NT2/D1 (cell line): Measurements from ENCODE around the gene RASD2.
"Not testable (repeated sequence)": the region's sequence is repeated elsewhere in the genome, so short reads cannot be mapped to it uniquely, and the experiment has no call there.

Experiments
- DNase-seq: peaks from one replicate; pipeline ENCODE4 v3.0.0-alpha.2; 2011; ENCODE audit warnings: low read depth, low spot score
- H3K27me3 ChIP-seq: 2 replicates; pipeline ENCODE4 v1.6.0; 2011; ENCODE audit warnings: mild to moderate bottlenecking; ENCODE audit not compliant: insufficient read length, insufficient read depth
- H3K36me3 ChIP-seq: 2 replicates; pipeline ENCODE4 v1.6.1; 2011; ENCODE audit warnings: mild to moderate bottlenecking, low read length, mixed read lengths; ENCODE audit not compliant: insufficient read depth, insufficient read length
- H3K4me1 ChIP-seq: 2 replicates; pipeline ENCODE4 v1.5.1; 2011; ENCODE audit not compliant: insufficient read depth, insufficient read length
- H3K4me3 ChIP-seq: 2 replicates; pipeline ENCODE4 v1.5.1; 2011; ENCODE audit warnings: low read depth; ENCODE audit not compliant: insufficient read length
- H3K9ac ChIP-seq: 2 replicates; pipeline ENCODE4 v1.6.0; 2011; ENCODE audit warnings: low read depth; ENCODE audit not compliant: insufficient read length
- H3K9me3 ChIP-seq: 2 replicates; pipeline ENCODE4 v1.5.1; 2011; ENCODE audit warnings: mild to moderate bottlenecking, low read length; ENCODE audit not compliant: insufficient read depth
- SUZ12 ChIP-seq: IDR thresholded peaks from 2 replicates; pipeline ENCODE4 v1.6.1; 2011; ENCODE audit not compliant: insufficient read length, insufficient read depth; ENCODE audit errors: extremely low read depth
- YY1 ChIP-seq: IDR thresholded peaks from 2 replicates; pipeline ENCODE4 v1.6.1; 2011; ENCODE audit not compliant: insufficient read length, insufficient read depth
- ZNF274 ChIP-seq: IDR thresholded peaks from 2 replicates; pipeline ENCODE4 v1.6.1; 2011; ENCODE audit warnings: mild to moderate bottlenecking, low read depth, low read length

RASD2 gene

DNA sequence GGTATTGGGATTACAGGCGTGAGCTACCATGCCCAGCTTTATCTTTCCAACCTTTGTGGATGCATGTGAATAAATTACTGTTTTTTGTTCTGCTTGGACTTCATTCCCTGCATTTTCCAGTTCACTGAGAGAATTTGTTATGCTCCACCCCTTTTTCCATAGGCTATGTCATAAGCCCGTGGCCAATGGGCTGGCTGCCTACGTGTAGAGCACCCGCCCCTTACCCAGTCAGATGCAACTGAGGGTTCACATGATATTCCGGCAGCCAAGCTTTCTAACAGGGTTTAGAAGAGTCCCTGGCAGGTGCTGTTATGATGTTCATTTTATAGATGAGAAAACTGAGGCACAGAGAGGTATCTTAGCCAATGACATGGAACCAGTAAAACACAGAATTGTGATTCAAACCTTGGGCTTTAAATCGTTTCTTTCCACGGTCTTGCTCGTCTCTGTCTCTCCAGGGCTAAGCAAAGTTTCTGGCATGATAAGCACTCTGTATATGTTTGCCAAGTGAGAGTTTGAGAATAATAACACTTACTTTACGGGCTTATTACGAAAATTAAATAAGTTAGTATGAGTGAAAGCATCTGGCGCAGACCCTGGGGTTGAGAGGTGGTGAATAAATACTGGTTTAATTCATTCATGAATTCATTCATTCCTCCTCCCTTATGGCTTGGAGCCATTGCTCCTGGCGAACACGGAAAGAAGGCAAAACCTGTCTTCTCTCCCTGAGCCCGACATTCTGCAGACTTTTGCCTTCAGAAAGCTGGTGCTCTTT is 42.4 kb upstream of the RASD2 start:
- Histone ChIP-seq H3K9me3 (no peaks in the 10 kb centered on the region), H3K9ac (no peak overlapping the region), H3K36me3 (no peaks in the 10 kb centered on the region), H3K4me1 (no peaks in the 10 kb centered on the region), H3K4me3 (no peak overlapping the region), H3K27me3 (peaks cover 12% of the 10 kb centered on the region)
- DNase-seq: no peak
- no peak for TF ChIP-seq SUZ12

DNA sequence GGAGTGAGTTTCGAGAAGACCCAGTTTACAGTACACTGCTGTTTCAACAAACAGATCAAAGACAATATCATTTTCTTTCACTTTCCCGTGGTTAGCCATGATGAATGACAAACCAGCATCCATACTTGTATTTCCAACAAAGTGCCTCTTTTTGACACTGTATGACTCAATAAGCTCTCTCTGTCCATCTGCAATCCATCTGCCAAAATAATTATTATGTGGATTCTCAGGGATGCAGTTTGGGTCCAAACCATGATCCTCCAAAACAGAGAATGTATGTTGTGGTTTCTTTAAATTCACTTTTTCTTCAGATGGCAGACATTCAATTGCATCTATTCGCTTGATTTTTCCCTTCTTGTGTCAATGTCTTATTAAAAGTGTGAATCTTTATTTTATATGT is 37.8 kb upstream of the RASD2 start:
- Histone ChIP-seq H3K9ac (no peak overlapping the region), H3K36me3 (no peaks in the 10 kb centered on the region), H3K9me3 (no peaks in the 10 kb centered on the region), H3K4me3 (no peak overlapping the region), H3K4me1 (no peaks in the 10 kb centered on the region), H3K27me3 (no peaks in the 10 kb centered on the region)
- DNase-seq: no peak
- TF ChIP-seq YY1 (no peak), SUZ12 (no peak), ZNF274 (no peak)

DNA sequence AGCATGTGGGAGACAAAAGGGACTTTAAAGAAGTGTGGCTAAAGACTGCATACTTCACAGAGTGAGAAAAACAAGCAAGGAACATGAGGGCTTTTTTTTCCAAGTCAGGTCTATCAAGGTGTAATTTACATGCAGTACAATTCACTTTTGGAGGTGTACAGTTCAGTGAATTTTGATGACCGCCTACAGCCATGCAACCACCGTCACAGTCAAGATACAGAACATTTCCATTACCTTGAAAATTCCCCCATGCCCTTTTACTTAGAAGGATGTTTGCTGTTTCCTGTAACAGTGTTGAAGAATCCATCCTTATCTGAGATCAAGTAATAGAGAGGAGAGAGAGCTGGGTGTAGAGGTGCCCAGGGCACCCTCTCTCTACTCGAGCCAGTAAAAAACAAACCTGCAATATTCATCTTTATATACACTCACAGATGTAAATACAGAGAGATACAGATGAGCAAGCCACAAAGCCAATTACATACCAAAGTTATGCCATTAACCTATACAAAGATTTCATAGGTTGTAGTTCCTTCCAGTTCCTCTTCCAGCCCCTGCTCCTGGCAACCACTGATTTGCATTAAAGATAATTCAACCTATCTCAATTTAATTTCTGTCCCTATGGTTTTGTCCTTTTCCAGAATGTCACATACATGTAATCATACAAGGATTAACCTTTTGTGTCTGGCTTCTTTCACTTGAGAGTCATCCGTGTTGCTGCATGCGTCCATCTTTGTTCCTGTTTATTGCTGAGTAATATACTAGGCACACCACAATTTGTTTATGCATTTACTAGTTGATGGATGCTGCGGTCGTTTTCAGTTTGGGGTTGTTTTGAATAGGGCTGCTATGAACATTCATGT is 35.0 kb upstream of the RASD2 start:
- TF ChIP-seq SUZ12 (no peak), YY1 (no peak), ZNF274 (no peak)
- no peak overlapping the region for H3K9ac ChIP-seq
- no peaks in the 10 kb centered on the region for H3K4me1 ChIP-seq
- no peaks in the 10 kb centered on the region for H3K36me3 ChIP-seq
- H3K27me3 ChIP-seq: no peaks in the 10 kb centered on the region
- no peaks in the 10 kb centered on the region for H3K9me3 ChIP-seq
- no peak for DNase-seq
- no peak overlapping the region for H3K4me3 ChIP-seq

DNA sequence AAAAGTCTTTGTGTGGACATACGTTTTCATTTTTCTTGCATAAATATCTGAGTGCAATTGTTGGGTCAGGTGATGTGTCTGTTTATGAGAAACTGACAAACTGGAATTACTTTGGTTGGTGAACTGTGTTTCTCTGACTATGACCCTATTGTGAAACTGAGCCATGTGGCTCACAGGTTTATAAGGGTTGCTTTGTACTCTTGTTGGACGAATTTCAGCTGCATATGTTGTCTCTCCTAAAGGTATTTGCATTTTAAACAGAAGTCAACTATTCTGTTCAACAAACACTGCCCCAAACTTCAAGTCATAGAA is 34.4 kb upstream of the RASD2 start:
- Histone ChIP-seq H3K9ac (no peak overlapping the region), H3K27me3 (no peaks in the 10 kb centered on the region), H3K4me1 (no peaks in the 10 kb centered on the region), H3K4me3 (no peak overlapping the region), H3K9me3 (no peaks in the 10 kb centered on the region), H3K36me3 (no peaks in the 10 kb centered on the region)
- TF ChIP-seq YY1: no peak
- TF ChIP-seq SUZ12: no peak
- TF ChIP-seq ZNF274: no peak
- no peak for DNase-seq

DNA sequence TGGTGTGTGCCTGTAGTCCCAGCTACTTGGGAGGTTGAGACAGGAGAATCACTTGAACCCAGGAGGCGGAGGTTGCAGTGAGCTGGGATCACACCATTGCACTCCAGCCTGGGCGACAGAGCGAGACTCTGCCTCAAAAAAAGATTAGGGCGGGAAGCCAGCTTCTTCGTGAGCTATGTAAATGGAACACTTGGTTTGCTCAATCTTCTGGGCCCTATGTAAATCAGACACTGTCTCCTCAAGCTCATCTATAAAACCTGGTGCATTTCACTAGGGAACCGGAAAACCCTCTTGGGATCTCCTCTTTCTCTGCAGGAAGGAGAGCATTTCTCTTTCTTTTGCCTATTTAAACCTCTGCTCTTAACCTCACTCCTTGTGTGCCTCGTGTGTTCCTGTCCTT is 32.8 kb upstream of the RASD2 start:
- H3K9ac ChIP-seq, DNase-seq, H3K36me3 ChIP-seq, H3K4me1 ChIP-seq, H3K27me3 ChIP-seq, H3K4me3 ChIP-seq, H3K9me3 ChIP-seq: not testable (repeated sequence)

DNA sequence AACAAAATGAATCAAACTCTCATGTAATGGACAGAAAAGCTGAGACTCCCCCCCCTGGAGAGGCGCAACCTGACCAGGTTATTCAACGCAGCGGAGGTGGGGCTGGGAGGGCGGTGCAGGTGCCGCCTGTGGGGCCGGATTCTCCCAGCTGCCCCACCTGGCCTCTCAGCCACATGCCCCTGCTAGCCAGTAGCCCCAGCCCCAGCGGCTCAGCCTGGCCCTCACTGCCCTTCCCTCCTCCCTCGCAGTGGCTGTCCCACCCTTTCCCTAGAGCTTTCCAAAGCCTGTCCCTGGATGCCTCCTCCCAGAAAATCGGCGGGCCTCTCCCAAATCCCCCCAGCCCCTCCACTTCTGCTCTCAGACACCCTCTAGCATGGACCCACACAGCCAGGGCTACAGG is 31.2 kb upstream of the RASD2 start:
- Histone ChIP-seq H3K36me3 (no peaks in the 10 kb centered on the region), H3K27me3 (no peaks in the 10 kb centered on the region), H3K4me1 (no peaks in the 10 kb centered on the region), H3K4me3 (no peak overlapping the region), H3K9ac (no peak overlapping the region), H3K9me3 (no peaks in the 10 kb centered on the region)
- TF ChIP-seq YY1: no peak
- TF ChIP-seq ZNF274: no peak
- TF ChIP-seq SUZ12: no peak
- no peak for DNase-seq

DNA sequence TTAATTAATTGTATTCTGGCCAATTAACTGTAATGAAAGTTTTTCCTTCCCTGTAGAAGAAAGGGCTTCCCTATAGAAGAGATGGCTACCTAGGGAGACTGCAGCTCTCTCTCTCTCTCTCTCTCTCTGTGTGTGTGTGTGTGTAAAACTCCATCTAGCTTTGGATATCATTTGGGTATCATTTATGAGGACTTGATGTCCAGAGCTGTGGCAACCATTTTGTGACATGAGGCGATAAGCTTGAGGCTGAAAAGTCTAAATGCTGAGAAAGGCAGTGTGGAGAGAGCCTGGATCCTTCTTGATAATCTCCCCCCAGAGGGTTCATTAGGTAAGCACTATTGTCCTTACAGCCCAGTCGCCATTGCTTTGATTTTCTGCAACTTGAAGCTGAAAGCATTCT is 30.7 kb upstream of the RASD2 start:
- no peak for DNase-seq
- TF ChIP-seq SUZ12 (no peak), ZNF274 (no peak), YY1 (no peak)
- Histone ChIP-seq H3K36me3 (no peaks in the 10 kb centered on the region), H3K4me1 (no peaks in the 10 kb centered on the region), H3K4me3 (no peak overlapping the region), H3K9ac (no peak overlapping the region), H3K27me3 (no peaks in the 10 kb centered on the region), H3K9me3 (no peaks in the 10 kb centered on the region)
